Tibial artery (tissue), 4 donors: Measurements from ENCODE around the gene PSD4.

Experiments used
- DNase-seq, 2 donors: peaks; one replicate each; pipeline ENCODE4 v3.0.0-alpha.2; 2019
- H3K27ac ChIP-seq, 2 donors: fragments of 200-600 bp; sonication (generic) in 1 of 2; 1 replicate in 1 of 2; 2 replicates in 1 of 2; pipeline ENCODE4 v1.5.1; 2018 to 2019; ENCODE audit warnings: mild to moderate bottlenecking in 1 of 2
- H3K27me3 ChIP-seq, 2 donors: fragments of 200-600 bp; sonication (generic) in 1 of 2; one replicate each; pipeline versions ENCODE4 v1.5.1 to v1.6.0; 2016 to 2019
- H3K36me3 ChIP-seq, 3 donors: fragments of 200-600 bp; sonication (generic) in 2 of 3; one replicate each; pipeline ENCODE4 v1.5.1; 2016 to 2019; ENCODE audit warnings: mild to moderate bottlenecking in 2 of 3
- H3K4me1 ChIP-seq, 4 donors: fragments of 200-600 bp; sonication (generic) in 2 of 4; 1 replicate in 3 of 4; 2 replicates in 1 of 4; pipeline ENCODE4 v1.5.1; 2016 to 2019
- H3K4me3 ChIP-seq, 2 donors: fragments of 200-600 bp; sonication (generic) in 1 of 2; 1 replicate in 1 of 2; 2 replicates in 1 of 2; pipeline ENCODE4 v1.5.1; 2018 to 2019; ENCODE audit warnings: mild to moderate bottlenecking in 2 of 2
- H3K9me3 ChIP-seq, 3 donors: fragments of 200-600 bp; sonication (generic) in 1 of 3; one replicate each; pipeline ENCODE4 v1.5.1; 2016 to 2019
- intact Hi-C: fragments of 100-400 bp; cut with DNase I; formaldehyde crosslinking; loops from one replicate; pipeline ENCODE4 v1.15.0; 2023; ENCODE audit warnings: low total_unique reads
- TF ChIP-seq, protein P1 (sequence below), 2 experiments: fragments of 200-600 bp in 1 of 2; fragments of 450-650 bp in 1 of 2; IDR thresholded peaks; one replicate each; pipeline ENCODE4 v1.5.1; 2017 to 2019; ENCODE audit warnings: antibody characterized with exemption in 2 of 2, mild to moderate bottlenecking in 1 of 2, moderate library complexity in 1 of 2

Gene PSD4

DNA sequence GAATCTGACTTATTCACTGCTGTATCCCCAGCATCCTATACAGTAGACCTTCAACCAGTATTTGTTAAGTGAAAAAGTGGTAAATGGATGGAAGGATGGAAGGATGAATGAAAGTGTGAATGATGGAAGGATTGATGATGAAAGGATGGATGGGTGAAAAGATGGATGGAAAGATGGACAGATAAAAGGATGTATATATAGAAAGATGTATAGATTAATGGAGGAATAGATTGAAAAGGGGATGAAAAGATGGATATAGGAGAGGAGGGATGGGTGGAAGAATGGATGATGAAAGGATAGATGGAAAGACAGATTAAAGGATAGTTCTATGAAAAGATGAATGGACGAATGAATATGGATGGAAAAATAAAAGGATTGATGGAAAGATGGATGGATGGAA is 50.0 kb downstream of the PSD4 start:
- no peak overlapping the region for H3K27ac ChIP-seq
- no peaks in the 10 kb centered on the region for H3K27me3 ChIP-seq
- no peaks in the 10 kb centered on the region for H3K9me3 ChIP-seq
- H3K4me3 ChIP-seq, result no peak overlapping the region
- no peak for DNase-seq
- TF ChIP-seq, protein P1, sequence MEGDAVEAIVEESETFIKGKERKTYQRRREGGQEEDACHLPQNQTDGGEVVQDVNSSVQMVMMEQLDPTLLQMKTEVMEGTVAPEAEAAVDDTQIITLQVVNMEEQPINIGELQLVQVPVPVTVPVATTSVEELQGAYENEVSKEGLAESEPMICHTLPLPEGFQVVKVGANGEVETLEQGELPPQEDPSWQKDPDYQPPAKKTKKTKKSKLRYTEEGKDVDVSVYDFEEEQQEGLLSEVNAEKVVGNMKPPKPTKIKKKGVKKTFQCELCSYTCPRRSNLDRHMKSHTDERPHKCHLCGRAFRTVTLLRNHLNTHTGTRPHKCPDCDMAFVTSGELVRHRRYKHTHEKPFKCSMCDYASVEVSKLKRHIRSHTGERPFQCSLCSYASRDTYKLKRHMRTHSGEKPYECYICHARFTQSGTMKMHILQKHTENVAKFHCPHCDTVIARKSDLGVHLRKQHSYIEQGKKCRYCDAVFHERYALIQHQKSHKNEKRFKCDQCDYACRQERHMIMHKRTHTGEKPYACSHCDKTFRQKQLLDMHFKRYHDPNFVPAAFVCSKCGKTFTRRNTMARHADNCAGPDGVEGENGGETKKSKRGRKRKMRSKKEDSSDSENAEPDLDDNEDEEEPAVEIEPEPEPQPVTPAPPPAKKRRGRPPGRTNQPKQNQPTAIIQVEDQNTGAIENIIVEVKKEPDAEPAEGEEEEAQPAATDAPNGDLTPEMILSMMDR (IDR thresholded peaks at IDR 0.05), result no peak
- H3K4me1 ChIP-seq, result peaks cover 0 to 10% (median 0%) of the 10 kb centered on the region in 4 donors
- no peaks in the 10 kb centered on the region for H3K36me3 ChIP-seq
- intact Hi-C loops, result no loop called here

GRCh38 chr2:113224647-113225236 is 51.0 kb downstream of the PSD4 start:
- DNase-seq, result no peak
- Histone ChIP-seq H3K4me3 (no peak overlapping the region), H3K27me3 (no peaks in the 10 kb centered on the region), H3K27ac (no peak overlapping the region), H3K4me1 (peaks cover 0 to 3% (median 0%) of the 10 kb centered on the region in 4 donors), H3K36me3 (no peaks in the 10 kb centered on the region), H3K9me3 (no peaks in the 10 kb centered on the region)
- TF ChIP-seq, protein P1 (IDR thresholded peaks at IDR 0.05), result no peak
- intact Hi-C loops, result no loop called here

- H3K9me3 ChIP-seq, result no peaks in the 10 kb centered on the region
- TF ChIP-seq, protein P1 (IDR thresholded peaks at IDR 0.05), result no peak
- no peaks in the 10 kb centered on the region for H3K27me3 ChIP-seq
- H3K4me1 ChIP-seq, result no peaks in the 10 kb centered on the region
- no peaks in the 10 kb centered on the region for H3K36me3 ChIP-seq
- H3K27ac ChIP-seq, result no peak overlapping the region
- DNase-seq, result peak; percentile 41 to 65
- intact Hi-C loops, result no loop called here
- no peak overlapping the region for H3K4me3 ChIP-seq
Observed at GRCh38 chr2:113225263-113226259, 51.8 kb downstream of the PSD4 start.

DNA sequence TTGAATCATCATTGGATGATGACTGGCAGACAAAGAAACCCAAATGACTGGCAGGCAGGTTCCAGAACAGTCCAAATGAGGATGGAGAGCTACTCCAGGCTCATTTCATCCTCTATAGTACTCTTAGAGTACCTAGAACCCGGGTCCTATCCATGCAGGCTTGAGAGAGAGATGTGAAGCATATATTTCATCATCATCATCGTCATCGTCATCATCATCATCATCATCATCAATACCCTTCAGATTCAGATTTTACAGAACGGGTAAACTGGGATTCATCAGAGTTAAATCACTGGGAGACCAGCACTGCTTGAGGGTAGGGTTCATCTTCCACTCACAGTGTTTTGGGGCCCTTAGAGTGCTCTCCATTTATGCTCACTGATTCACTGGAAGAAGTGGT is 52.7 kb downstream of the PSD4 start:
- Histone ChIP-seq H3K27ac (no peak overlapping the region), H3K27me3 (no peaks in the 10 kb centered on the region), H3K36me3 (no peaks in the 10 kb centered on the region), H3K4me1 (no peaks in the 10 kb centered on the region), H3K9me3 (no peaks in the 10 kb centered on the region), H3K4me3 (no peak overlapping the region)
- no peak for DNase-seq
- TF ChIP-seq, protein P1 (IDR thresholded peaks at IDR 0.05), result no peak
- intact Hi-C loops, result no loop called here

DNA sequence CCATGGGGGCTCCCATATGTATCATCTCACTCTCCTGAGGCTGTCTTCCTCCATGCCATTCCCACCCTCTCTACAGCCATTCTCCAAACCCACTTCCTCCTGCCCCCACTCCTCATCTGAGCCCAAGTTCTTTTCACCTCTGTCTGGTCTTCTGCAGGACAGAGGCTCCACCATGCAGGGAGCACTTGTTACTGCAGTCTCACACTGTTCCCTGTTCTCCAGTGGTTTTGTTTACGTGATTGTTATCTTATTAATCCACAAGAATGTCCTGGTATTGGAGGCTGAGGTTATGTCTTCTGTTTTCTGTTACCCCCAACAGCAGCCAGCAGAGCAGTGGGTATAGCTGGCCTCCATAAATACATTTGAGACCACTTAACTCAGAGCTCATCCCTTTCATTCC is 53.5 kb downstream of the PSD4 start:
- Histone ChIP-seq H3K9me3 (no peaks in the 10 kb centered on the region), H3K4me1 (no peaks in the 10 kb centered on the region), H3K27me3 (no peaks in the 10 kb centered on the region), H3K27ac (no peak overlapping the region), H3K4me3 (no peak overlapping the region), H3K36me3 (no peaks in the 10 kb centered on the region)
- no peak for DNase-seq
- TF ChIP-seq, protein P1 (IDR thresholded peaks at IDR 0.05), result no peak
- intact Hi-C loops, result no loop called here
